ENCODE measurements around the gene POP7.
A peak's percentile ranks its signal among the peaks of the same experiment; 100 is the strongest.

POP7 gene

DNA sequence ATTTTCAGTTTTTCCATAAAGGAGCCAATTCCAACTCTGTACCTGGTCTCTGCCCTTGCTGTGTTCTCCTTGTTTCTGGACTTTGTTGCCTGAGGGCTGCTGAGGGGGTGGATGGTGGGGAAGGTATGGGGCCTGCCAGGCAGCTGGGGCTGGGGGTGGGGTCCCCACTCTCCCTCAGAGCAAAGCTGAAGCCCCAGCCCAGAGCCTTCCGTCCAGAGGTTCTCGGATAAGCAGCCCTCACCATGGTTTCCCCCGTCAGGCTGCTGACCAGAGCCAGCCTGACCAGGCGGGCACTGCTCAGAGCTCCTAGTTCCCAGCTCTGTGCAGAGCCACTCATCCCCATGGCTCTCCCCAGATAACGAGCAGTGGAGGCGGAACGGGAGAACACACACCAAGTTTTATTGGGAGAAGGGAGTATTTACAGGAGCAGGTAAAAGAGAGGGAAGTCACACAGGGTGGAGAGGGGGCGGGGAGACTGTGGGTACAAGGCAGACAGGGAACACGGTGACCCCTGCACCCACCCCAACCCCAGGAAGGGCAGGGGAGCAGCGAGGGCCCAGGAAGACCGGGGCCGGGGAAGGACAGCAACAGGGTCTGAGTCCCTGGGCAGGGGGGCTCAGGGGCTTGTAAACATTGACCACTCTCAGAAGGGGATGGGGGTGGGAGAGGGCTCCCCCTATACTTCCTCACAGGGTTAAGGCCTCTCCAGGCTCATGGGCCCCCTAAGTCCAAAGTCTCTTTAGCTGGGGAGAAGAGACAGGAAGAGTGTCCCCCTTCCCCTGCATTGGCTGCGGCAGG, 26.6 kb upstream of the POP7 start:
- no peak for DNase-seq

DNA sequence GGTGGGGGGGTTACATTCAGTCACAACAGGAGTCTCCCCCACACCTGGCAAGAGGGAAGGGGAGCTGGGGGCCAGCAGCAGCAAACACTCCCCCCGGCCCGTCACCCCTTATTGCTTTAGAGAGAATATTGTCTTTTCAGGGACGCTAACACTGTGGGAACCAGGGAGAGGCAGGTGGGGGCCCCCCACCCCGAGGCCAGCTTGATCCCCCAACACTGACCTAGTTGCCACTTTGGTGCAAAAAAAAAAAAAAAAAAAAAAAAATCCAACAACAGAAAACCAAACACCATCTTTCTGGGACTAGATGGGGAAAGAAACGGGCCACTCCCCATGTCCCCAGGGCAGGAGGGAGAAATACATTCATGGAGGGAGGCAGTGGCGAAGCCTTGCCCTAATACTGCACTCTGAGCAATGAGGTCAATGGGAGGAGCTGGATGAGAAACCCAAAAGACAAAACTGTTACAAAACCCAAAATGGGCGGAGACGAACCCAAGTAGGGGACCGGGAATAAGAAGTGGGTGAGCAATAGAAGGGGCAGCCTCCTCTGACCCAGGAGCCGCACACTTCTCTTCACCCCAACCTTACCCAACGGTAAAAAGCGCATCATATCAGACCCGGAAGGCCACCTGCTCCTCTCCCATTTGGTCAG, 25.9 kb upstream of the POP7 start:
- no peak for DNase-seq

DNA sequence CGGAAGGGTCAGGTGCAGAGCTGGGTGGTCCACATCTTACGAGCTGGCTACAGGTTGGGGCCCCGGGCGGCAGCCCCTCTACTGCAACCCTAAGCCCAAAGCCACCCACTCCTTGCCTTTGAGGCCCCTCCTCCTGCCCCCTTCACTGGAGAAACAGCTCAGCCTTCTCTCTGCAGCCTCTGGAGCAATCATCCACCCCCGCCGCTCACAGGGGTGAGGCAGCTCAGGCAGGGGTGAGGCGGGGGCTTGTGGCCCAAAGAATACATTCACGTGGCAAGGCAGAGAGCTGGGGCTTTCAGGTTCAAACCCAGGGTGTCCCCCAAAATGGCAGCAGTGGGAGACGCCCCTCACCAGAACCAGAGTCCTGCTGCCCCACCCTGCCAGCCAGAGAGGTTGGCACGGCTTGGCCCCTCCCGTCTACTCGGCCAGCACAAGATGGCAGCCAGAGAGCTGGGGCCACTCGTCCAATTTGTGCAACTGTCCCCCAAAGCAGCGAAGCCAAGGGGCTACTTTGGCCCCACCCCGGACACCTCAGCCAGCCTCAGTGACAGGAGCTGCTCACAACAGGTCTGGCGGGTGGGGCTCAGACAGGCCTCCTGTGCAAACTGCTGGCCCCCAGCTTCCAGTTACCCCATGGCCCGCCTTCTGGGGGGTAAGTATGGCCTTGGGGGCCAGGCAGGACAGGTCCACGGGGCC, 25.2 kb upstream of the POP7 start:
- no peak for DNase-seq

DNA sequence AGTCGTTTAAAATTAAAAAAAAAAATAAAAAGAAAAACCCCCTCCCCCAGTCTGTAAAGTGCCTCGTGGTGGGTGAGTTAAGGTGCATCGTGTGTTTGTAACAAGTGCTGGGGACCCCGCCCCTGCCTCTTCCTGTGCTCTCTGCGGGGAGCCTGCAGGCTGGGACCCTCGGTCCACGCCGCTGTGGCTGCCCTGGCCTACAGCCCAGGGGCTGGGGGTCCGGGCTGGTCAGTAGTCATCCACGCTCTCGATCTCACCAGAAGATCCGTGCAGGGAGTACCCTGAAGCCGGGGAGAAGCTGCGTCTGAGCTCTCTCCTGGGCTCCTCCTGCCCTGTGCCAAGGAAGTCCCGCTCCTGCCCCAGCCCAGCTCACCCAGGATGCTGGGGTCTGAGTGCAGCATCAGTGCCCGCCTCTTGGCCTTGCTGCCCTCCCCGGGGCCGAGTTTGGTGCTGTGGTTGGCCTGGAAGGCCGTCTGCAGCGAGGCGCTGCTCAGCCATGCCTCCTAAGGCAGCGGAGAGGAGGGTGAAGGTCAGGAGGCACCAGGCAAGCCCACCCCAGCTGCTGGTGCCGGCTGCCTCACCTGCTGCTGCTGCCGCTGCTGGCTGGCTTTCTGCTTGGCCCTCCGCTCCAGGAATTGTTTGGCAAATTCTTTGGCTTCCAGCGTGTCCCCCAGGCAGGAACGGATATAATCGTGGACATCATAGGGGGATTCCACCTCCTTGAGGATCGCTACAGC, 24.3 kb upstream of the POP7 start:
- no peak for DNase-seq

DNA sequence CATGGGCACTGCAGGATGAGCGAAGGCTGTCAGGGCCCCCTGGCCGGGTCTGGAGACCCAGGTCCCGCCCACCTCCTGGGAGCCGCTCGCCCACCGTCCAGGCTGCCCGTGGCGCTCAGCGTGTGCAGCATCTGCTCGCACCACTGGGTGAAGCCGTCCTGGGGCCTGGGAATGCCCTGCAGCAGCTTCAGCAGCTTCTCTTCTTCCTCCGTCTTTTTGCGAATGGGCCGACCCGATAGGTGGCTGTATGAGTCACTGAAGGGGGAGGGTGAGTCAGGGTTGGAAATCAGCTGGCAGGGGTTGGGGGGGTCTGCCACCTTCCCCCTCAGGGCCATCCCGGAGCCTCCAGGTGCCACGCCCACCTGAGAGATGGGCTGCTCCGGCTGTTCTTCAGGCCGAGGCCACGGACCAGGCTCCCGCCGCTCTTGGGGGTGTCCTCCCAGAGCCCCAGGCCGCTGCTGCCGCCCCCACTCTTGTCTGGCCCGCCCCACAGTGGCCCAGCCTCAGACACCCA, 23.6 kb upstream of the POP7 start:
- DNase-seq = no peak

DNA sequence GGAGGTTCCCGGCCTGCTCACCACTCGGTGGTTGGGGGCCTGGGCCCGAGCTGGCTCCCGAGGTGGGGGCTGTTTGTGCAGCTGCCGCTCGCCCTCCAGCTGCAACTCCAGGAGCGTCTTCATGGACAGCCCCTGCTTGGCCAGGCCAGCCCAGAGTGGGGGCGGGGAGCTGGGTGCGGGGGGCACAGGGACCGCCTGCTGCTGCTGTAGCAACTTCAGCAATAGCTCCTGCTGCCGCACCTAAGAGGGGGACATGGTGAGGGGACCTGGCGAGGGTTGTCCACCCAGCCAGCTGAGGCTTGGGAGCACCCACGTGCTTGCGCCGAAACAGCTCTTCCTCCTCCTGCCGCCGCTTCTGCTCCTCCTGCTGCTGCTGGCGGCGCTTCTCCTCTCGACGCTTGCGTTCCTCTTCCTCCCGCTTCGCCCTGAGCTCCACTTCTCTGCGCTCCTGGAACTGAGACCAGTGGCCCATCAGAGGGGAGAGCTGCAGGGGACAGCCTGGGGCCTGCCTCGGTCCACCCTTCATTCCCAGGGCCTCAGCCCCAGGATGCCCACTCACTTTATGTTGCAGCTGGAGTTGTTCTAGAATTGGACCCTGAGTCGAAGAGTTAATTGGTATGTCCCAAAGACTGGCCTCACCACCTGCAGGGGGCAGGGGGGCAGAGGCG, 22.8 kb upstream of the POP7 start:
- no peak for DNase-seq

DNA sequence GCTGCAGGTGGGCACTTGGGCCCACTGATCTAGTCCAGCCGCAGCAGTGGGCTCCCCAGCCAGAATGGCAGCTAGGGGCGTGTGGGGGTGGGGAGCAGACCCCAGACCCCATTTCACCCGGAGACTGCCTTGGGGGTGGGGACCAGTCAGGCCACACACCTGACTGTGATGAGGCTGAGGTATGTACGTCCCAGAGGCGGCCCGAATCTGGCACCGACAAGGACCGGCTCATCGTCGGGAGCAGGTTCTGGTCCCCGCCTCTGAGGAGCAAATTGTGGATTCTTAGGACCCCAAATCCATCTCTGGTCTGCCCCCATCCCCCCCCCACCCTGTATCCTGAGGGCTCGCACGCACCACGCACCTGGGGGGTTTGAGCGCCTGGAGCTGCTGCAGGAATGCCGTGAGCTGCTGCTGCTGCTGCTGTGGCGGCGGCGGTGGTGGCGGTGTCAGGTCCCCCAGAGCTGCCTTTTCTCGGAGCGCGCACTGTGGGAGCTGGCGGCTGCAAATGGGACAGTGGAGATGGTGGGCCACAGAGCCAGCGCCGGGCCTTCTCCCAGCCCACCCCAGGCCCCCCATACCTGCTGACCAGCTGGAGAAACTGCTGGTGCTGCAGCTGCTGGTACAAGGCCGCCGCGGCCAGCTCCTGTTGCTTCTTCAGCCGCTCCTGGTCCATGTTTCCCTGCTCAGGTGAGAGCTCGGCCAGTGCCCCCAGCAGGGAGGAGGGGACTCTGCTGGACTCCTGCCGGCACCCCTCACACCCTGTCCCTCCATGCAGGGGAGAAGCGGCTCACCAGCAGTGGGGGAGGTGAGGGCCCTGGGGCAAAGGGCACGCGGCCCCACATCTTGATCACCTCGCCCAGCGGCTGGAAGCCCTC, 22.0 kb upstream of the POP7 start:
- no peak for DNase-seq

DNA sequence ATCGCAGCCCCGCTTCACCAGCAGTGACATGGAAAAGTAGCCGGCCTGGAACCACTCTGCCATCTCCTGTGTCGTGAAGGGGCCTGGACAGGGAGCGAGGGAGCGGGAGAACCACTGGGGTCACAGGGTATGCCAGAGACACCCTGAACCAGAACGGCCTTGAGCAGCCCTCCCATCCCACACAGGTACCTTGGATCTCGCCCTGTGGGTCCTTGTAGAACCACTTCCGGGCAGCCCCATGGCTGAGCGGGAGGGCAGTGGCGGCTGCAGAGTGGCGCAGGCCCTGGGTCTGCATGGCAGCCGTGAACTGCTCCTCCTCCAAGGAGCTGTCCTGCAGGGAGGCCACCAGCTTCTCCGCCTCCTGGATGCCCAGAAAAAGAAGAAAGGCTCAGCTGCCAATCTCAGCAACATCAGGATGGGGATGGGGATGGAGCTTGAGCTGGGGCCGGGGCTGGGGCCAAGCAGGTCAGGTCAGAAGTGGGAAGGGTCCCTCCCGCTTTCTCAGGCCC, 21.3 kb upstream of the POP7 start:
- DNase-seq = no peak

DNA sequence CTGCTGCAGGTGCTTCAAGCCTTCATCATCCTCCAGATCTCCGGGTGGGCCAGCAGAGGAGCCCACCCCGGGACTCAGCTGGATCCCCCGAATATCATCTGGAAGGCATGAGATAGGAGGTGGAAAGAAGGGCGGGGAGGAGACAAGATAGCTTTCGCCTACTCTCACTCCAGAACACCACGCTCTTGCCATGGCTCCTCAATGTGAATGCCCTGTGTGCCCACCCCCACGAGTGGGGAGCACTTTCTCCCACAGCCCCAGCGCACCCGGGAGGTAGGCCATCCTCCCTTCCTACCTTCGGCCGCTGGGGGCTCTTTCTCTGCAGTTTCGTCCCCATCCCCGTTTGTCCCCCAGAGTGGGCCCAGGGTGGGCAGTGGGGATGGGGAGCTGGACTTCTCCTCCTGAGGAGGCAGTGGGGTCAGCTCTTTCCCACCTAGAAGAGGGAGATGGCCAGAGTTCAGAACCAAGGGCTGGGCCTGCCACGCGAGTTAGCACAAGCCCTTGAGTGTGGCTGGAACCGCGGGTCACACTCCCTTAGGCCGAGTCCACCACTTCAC, 20.8 kb upstream of the POP7 start:
- DNase-seq = no peak

DNA sequence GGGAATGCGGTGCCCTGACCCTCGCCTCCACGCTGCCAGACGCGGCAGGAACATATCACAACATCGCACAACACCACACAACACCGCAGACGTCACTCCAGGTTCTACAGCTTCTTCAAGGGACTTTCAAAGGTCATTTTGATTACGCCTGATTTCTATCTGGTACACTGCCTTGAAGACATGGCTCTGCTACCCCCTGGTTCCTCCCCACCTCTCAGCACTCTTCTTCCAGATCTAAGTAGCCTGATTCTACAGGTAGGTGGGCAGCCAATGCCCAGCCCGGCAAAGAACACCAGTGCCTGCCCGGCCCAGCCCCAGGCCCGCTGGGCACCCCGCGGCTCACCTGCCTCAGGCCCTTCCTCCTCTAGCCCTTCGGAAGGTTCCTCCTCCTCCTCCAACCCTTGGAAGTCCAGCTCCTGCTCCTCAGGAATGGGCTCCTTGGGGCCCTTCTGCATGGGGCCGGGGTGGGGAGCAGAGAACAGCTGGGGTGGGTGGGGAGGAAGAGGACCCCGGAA, 20.2 kb upstream of the POP7 start:
- no peak for DNase-seq

DNA sequence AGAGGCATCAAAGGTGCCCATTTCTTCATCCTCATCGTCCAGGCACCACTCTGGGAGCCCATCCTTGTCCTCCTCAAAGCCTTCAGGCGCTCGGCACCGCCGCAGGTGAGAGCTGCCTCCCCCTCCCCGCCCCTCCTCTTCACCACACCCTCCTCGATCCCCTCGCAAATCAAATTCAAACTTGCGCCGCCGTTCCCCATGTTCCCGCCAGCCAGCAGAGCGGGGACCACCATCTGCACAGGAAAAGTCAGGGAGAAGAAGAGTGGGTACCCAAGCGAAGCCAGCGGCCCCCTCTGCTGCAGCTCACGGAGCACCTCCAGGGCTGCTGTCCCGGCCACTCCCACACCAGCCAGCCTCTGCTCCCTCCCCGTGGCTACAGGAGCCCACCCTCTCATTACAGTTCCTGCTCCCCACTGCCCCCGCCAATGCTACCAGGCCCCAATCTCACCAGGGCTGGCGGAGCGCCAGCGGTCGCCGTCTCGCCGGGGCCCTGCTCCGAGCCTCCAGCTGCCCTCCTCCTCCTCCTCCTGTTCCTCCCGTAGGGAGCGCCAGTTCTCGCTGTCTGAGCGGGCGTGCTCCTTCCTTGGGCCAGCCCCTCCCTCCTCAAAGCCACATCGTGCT, 19.6 kb upstream of the POP7 start:
- DNase-seq = no peak

DNA sequence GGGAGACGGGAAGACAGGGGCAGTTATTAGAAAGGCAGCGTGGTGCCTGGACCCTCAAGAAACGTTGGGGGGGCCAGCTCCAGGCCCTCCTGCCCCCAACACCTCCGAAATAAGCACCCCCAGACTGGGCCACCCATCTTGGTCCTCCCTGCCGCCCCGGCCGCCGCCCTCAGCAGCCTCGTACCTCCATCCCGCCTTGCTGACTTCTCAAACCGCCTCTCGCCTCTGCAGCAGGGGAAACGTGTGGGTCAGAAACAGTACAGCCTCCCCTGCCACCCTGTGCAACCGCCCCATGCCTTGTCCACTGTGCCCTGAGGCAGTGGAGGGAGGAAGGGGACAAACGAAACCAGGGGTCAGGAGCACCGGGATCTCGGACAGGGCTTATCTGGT, 19.1 kb upstream of the POP7 start:
- no peak for DNase-seq

DNA sequence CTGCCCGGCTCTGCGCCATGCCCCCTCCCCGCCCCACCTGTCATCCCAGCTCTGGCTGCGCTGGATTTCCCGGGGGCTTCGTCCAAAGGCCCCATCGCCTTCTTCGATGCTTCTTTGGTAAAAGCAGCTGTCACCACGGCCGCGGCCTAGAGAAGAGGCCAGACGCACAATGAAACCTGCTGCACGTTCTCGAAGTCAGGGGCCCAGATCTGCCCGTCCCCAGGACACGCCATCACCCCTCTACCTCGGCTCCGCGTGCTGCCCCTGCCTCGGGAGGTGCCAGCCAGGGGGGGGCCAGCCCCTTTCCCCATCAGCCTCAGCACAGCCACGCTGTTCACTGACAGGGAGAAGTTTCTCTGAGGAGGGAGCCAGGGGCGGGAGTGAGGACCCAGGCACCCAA, 18.7 kb upstream of the POP7 start:
- no peak for DNase-seq

DNA sequence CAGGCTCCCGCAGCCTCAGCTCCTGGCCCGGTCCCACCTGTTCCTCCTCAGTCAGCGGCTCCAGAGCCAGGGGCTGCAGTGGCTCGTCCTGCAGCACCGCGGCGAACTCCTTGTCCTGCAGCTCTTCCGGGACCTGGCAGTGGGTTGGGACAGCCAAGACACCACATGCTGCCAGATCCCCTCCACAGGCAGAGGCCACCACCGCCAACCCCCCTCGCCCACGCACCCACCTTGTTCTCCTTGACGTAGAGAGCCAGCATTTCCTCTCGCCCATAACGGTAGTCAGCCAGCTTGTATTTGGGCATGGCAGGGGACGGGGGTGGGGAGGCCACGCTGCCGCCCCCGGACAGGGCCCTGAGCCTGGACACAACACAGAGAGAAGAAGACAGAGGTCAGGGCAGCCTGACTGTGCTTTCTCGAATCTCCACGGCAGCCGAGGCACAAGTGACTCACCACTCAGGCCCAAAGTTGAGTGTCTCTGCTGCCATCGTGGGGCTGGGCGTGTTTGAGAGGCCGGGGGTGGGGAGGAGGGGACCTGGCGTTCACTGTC, 18.1 kb upstream of the POP7 start:
- no peak for DNase-seq

DNA sequence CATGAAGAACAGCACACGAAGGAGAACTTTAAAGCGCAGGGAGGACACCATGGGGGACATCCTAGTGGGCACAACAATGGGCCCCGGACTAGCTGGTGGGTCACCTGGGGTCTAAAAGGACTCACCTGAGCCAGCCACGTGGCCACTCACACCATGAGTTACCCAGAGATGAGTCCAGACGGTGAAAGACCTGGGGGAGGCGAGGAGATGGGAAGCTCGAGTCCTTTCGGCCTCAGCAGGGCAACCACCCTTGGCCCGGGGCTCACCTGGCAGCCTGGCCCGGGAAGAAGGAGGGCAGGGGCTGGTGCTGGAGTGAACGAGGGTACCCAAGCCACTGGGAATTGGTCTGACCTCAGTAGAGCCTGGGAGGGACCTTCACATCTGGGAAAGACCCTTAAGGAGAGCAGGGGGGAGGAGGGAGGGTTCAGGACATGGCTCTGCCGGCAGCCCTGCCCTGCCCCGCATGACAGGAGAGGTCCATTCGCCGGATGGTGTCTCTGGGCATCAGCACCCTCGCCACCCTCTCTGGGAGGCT, 17.5 kb upstream of the POP7 start:
- DNase-seq = no peak

DNA sequence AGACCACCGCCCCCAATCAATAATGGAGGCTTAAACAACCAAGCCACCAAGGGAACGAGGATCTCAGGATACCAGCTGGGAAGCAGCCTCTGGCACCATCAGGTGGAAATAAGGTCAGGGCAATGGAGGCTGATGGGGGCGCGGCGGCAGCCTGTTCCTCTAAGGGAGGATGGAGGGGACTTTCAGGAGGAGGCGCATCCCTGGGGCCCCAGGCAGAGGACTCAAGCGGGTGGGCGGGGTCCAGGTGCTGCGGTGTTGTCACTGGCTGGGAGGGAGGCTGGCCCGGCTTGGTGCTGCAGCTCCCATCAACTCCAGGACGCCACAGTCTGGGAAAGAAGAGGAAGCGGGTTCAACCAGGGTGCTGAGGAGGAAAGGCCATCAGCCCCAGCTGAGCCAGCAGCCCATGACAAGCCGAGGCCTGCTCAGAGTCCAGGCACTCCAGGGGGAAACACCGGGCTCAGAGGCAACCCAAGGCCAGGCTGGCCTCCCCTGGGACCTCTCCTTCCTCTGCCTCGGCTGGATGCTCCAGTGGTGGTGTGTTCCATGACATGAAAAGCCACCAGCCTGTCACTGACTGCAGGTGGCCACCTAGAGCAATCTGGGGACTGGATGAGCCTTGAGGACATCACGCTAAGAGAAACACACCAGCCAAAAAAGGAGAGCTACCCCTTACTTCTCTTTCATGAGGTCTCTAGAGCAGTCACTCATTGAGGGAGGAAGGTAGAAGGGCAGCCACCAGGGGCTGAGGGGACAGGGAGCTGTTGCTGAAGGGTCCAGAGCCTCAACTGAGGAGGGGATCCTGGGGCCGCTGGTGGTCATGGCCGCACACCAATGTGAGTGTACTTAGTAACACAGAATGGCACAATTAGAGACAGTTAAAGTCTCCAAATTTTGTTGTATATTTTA, 16.4 kb upstream of the POP7 start:
- no peak for DNase-seq

DNA sequence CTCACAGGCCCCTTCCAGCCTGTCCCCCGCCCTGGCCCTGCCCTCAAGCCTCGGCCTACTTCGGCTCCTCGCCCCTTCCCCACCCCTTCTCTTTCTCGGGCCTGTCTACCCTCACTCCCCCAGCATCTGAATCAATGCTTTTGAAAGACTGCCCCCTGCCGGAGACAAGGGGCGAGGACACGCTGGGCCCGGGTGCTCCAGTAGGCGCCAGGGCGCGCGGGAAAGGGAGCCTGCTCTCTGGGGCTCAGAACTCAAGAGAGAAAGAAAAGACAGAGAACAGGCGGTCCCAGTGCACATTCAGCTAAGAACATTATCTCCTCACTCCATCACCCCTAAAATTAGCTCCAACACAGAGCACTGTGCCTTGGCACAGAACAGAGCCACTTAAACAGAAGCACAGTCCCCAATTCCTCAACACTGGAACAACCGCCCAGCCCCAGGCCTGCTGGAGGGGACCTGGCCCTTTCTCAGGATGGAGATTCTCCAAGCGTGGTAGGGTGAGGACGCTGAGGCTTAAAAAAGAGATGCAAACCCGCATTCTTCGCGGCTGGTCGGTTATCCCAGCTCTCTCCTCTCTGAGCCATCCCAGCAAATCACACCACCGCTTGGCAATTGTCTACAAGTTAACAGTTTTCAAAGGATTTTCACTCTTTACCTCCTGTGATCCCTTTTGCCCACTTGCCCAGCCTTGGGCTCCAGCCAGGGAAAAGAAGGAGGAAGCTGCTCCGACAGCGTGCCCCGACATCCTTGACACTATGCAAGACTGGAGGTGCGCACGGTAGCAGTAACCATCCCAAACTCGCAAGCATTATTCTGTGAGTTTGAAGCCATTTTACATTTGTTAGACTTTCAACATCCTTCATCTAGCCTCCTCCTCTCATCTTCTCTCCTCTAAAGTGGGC, 14.0 kb upstream of the POP7 start:
- DNase-seq = peak; percentile 92

DNA sequence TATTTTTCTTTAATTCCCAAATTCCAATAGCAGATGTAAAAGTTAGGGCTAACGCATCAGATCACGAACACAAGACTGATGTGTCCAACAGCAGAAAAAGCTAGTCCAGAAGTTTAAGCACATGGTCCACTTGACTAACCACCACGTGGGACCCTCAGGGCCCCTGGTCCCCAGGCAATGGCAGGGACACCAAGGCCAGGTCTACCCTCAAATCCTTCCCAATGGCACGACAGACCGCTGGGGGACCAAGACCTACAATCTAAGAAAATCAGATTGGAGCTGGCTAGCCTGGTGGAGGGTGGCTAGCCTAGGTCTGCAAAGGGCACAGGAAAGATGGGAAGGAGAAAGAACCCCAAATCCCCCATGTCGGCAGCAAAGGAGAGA, 13.4 kb upstream of the POP7 start:
- DNase-seq = no peak

Data from 8988T (cell line).